Neural progenitor cell (in vitro differentiated cells): ENCODE results near the gene CCNL1. TPM values are rescaled to one million over a fixed set of nuclear protein-coding genes. Genes with fewer than 3 reads are reported as not detected.

Experiments used
- DNase-seq: peaks from one replicate; pipeline ENCODE4 v3.0.0-alpha.2; 2016; ENCODE audit warnings: low spot score
- H2AFZ ChIP-seq: fragments of 200-600 bp; sonication (generic); replicated peaks from 2 replicates; pipeline ENCODE4 v1.6.1; 2016; ENCODE audit warnings: antibody characterized with exemption
- H3F3A ChIP-seq: fragments of 200-600 bp; sonication (generic); 2 replicates; pipeline ENCODE4 v1.6.1; 2016; ENCODE audit warnings: antibody characterized with exemption, low read depth
- H3K27ac ChIP-seq: fragments of 200-600 bp; sonication (generic); 2 replicates; pipeline ENCODE4 v1.5.1; 2016; ENCODE audit warnings: mild to moderate bottlenecking
- H3K27me3 ChIP-seq: fragments of 200-600 bp; sonication (generic); 2 replicates; pipeline ENCODE4 v1.6.1; 2016; ENCODE audit warnings: mild to moderate bottlenecking, moderate library complexity
- H3K36me3 ChIP-seq: fragments of 200-600 bp; sonication (generic); 2 replicates; pipeline ENCODE4 v1.5.1; 2016
- H3K4me1 ChIP-seq: fragments of 200-600 bp; sonication (generic); 2 replicates; pipeline ENCODE4 v1.6.1; 2016; ENCODE audit warnings: mixed run types
- H3K4me2 ChIP-seq: fragments of 200-600 bp; sonication (generic); 2 replicates; pipeline ENCODE4 v1.6.1; 2016
- H3K4me3 ChIP-seq: fragments of 200-600 bp; sonication (generic); 2 replicates; pipeline ENCODE4 v1.5.1; 2016
- H3K79me2 ChIP-seq: fragments of 200-600 bp; sonication (generic); 2 replicates; pipeline ENCODE4 v1.6.1; 2016; ENCODE audit warnings: low read depth
- H3K9ac ChIP-seq: fragments of 200-600 bp; sonication (generic); 2 replicates; pipeline ENCODE4 v1.6.1; 2016
- H3K9me3 ChIP-seq: fragments of 200-600 bp; sonication (generic); 2 replicates; pipeline ENCODE4 v1.5.1; 2016; ENCODE audit warnings: low read depth
- H4K20me1 ChIP-seq: fragments of 200-600 bp; sonication (generic); 2 replicates; pipeline ENCODE4 v1.6.1; 2016; ENCODE audit warnings: low read depth
- H3K27ac Mint-ChIP-seq: 3 replicates; pipeline ENCODE4 v1.8.0; 2021; ENCODE audit warnings: mixed read lengths
- H3K27me3 Mint-ChIP-seq: 2 replicates; pipeline ENCODE4 v1.8.0; 2022; ENCODE audit warnings: low read depth, mild to moderate bottlenecking, inconsistent platforms, moderate library complexity, mixed read lengths; ENCODE audit not compliant: insufficient read depth
- H3K36me3 Mint-ChIP-seq: 3 replicates; pipeline ENCODE4 v1.8.0; 2021; ENCODE audit warnings: mixed read lengths
- H3K4me1 Mint-ChIP-seq: 3 replicates; pipeline ENCODE4 v1.8.0; 2021; ENCODE audit warnings: mixed read lengths
- H3K4me3 Mint-ChIP-seq: 3 replicates; pipeline ENCODE4 v1.8.0; 2021; ENCODE audit warnings: mild to moderate bottlenecking, moderate library complexity, mixed read lengths
- H3K9me3 Mint-ChIP-seq: 3 replicates; pipeline ENCODE4 v1.8.0; 2020; ENCODE audit warnings: mixed read lengths
- EZH2 ChIP-seq: fragments of 200-600 bp; sonication (generic); IDR thresholded peaks from 2 replicates; pipeline ENCODE4 v1.6.1; 2017; ENCODE audit warnings: antibody characterized with exemption, mild to moderate bottlenecking, moderate library complexity
- EZH2phosphoT487 ChIP-seq: fragments of 200-600 bp; sonication (generic); IDR thresholded peaks from 2 replicates; pipeline ENCODE4 v1.6.1; 2017; ENCODE audit warnings: antibody characterized with exemption
- total RNA-seq: library from RNA; depleted of rRNA; stranded (reverse); fragments of >200 nt; gene quantifications from 2 replicates; pipeline ENCODE4 v1.2.3, GENCODE V29; 2015; ENCODE audit warnings: low replicate concordance
- TF ChIP-seq, protein P1 (sequence below): fragments of 200-600 bp; sonication (generic); IDR thresholded peaks from 2 replicates; pipeline ENCODE4 v1.5.1; 2017; ENCODE audit warnings: antibody characterized with exemption, mild to moderate bottlenecking

Gene CCNL1
- total RNA-seq, 1 donor from 2014 or later: 214 TPM

GRCh38 chr3:157190380-157190872 lies 30.5 kb upstream of the CCNL1 start:
- Histone ChIP-seq H3K4me3 (no peak overlapping the region), H2AFZ (no peak overlapping the region), H3K27me3 (no peaks in the 10 kb centered on the region), H3K4me2 (no peak overlapping the region), H3F3A (no peaks in the 10 kb centered on the region), H3K9ac (no peak overlapping the region), H3K79me2 (no peaks in the 10 kb centered on the region), H3K9me3 (peaks cover 36% of the 10 kb centered on the region), H4K20me1 (no peaks in the 10 kb centered on the region), H3K36me3 (peaks cover 5% of the 10 kb centered on the region), H3K4me1 (no peaks in the 10 kb centered on the region), H3K27ac (no peak overlapping the region)
- H3K4me3 Mint-ChIP-seq: no peak overlapping the region
- H3K36me3 Mint-ChIP-seq: peaks cover 44% of the 10 kb centered on the region
- no peak for TF ChIP-seq EZH2
- peaks cover 89% of the 10 kb centered on the region for H3K9me3 Mint-ChIP-seq
- H3K4me1 Mint-ChIP-seq: no peaks in the 10 kb centered on the region
- peaks cover 5% of the 10 kb centered on the region for H3K27me3 Mint-ChIP-seq
- no peak for DNase-seq
- no peak overlapping the region for H3K27ac Mint-ChIP-seq

DNA sequence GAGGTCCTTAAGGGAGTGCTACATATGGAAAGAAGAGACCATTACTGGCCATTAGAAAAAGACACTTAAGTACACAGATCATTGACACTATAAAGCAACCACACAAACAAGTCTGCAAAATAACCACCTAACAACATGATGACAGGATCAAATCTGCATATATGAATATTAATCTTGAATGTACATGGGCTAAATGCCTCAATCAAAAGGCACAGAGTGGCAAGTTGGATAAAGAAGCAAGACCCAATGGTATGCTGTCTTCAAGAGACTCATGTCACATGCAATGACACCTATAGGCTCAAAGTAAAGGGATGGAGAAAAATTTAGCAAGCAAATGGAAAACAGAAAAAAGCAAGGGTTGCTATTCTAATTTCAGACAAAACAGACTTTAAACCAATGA lies 28.4 kb upstream of the CCNL1 start:
- Mint-ChIP-seq H3K27ac (no peak overlapping the region), H3K27me3 (peaks cover 8% of the 10 kb centered on the region), H3K4me3 (no peak overlapping the region), H3K36me3 (peaks cover 53% of the 10 kb centered on the region), H3K4me1 (no peaks in the 10 kb centered on the region), H3K9me3 (peaks cover 89% of the 10 kb centered on the region)
- Histone ChIP-seq H3K27me3 (no peaks in the 10 kb centered on the region), H3K9ac (no peak overlapping the region), H3K9me3 (peaks cover 32% of the 10 kb centered on the region), H3K27ac (no peak overlapping the region), H3K4me2 (no peak overlapping the region), H4K20me1 (no peaks in the 10 kb centered on the region), H2AFZ (no peak overlapping the region), H3K79me2 (no peaks in the 10 kb centered on the region), H3K4me3 (no peak overlapping the region), H3F3A (no peaks in the 10 kb centered on the region), H3K36me3 (peaks cover 5% of the 10 kb centered on the region), H3K4me1 (no peaks in the 10 kb centered on the region)
- TF ChIP-seq EZH2 (no peak), EZH2phosphoT487 (no peak)
- TF ChIP-seq, protein P1, sequence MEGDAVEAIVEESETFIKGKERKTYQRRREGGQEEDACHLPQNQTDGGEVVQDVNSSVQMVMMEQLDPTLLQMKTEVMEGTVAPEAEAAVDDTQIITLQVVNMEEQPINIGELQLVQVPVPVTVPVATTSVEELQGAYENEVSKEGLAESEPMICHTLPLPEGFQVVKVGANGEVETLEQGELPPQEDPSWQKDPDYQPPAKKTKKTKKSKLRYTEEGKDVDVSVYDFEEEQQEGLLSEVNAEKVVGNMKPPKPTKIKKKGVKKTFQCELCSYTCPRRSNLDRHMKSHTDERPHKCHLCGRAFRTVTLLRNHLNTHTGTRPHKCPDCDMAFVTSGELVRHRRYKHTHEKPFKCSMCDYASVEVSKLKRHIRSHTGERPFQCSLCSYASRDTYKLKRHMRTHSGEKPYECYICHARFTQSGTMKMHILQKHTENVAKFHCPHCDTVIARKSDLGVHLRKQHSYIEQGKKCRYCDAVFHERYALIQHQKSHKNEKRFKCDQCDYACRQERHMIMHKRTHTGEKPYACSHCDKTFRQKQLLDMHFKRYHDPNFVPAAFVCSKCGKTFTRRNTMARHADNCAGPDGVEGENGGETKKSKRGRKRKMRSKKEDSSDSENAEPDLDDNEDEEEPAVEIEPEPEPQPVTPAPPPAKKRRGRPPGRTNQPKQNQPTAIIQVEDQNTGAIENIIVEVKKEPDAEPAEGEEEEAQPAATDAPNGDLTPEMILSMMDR: no peak
- DNase-seq: no peak

DNA sequence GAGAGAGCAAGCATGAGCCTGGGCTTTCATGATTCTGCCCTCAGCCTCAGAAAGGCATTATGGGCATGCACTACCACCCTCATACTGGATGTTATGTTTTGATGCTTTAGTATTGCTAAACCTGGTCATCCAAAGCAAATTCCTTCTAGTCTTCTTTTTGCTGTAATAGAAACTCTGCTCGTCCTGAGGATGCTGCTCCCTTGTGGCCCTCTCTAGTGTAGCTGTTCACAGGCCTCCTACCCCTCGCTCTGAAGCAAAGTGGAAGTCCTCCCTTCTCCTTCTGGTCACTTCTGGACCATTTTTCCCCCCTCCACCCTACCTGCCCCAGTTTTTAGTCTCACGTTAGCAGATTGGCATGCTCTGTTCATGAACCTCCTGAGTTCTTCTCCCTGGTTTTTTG lies 22.9 kb upstream of the CCNL1 start:
- H2AFZ ChIP-seq: no peak overlapping the region
- no peaks in the 10 kb centered on the region for H4K20me1 ChIP-seq
- H3K9me3 ChIP-seq: peaks cover 20% of the 10 kb centered on the region
- H3K79me2 ChIP-seq: no peaks in the 10 kb centered on the region
- peaks cover 77% of the 10 kb centered on the region for H3K9me3 Mint-ChIP-seq
- H3K4me1 ChIP-seq: no peaks in the 10 kb centered on the region
- H3K4me3 Mint-ChIP-seq: no peak overlapping the region
- H3K27me3 Mint-ChIP-seq: peaks cover 10% of the 10 kb centered on the region
- peaks cover under 1% of the 10 kb centered on the region for H3K36me3 ChIP-seq
- H3K27ac ChIP-seq: no peak overlapping the region
- TF ChIP-seq EZH2: no peak
- no peak for TF ChIP-seq EZH2phosphoT487
- TF ChIP-seq, protein P1: no peak
- DNase-seq: no peak
- no peak overlapping the region for H3K4me3 ChIP-seq
- H3F3A ChIP-seq: no peaks in the 10 kb centered on the region
- H3K27me3 ChIP-seq: no peaks in the 10 kb centered on the region
- no peak overlapping the region for H3K9ac ChIP-seq
- H3K36me3 Mint-ChIP-seq: peaks cover 68% of the 10 kb centered on the region
- H3K27ac Mint-ChIP-seq: no peak overlapping the region
- H3K4me2 ChIP-seq: no peak overlapping the region
- H3K4me1 Mint-ChIP-seq: no peaks in the 10 kb centered on the region

- Mint-ChIP-seq H3K9me3 (peaks cover 58% of the 10 kb centered on the region), H3K36me3 (peaks cover 53% of the 10 kb centered on the region), H3K27me3 (peaks cover 12% of the 10 kb centered on the region), H3K4me3 (no peak overlapping the region), H3K27ac (no peak overlapping the region), H3K4me1 (peaks cover 12% of the 10 kb centered on the region)
- peaks cover 8% of the 10 kb centered on the region for H3K36me3 ChIP-seq
- no peak overlapping the region for H3K4me2 ChIP-seq
- no peak overlapping the region for H3K9ac ChIP-seq
- no peak overlapping the region for H3K27ac ChIP-seq
- H2AFZ ChIP-seq: no peak overlapping the region
- peaks cover 26% of the 10 kb centered on the region for H3K79me2 ChIP-seq
- peaks cover 2% of the 10 kb centered on the region for H3F3A ChIP-seq
- H3K9me3 ChIP-seq: peaks cover 13% of the 10 kb centered on the region
- TF ChIP-seq, protein P1: no peak
- no peak for TF ChIP-seq EZH2
- no peak for TF ChIP-seq EZH2phosphoT487
- no peaks in the 10 kb centered on the region for H4K20me1 ChIP-seq
- no peak for DNase-seq
- no peaks in the 10 kb centered on the region for H3K27me3 ChIP-seq
- H3K4me1 ChIP-seq: peaks cover 4% of the 10 kb centered on the region
- no peak overlapping the region for H3K4me3 ChIP-seq
These were observed 20.3 kb upstream of the CCNL1 start for GRCh38 chr3:157180262-157180661.
